Neutrophil (primary cell): ENCODE results near the gene SCN4A.
A peak's percentile ranks its signal among the peaks of the same experiment; 100 is the strongest.

Experiments used
- H3K27ac ChIP-seq: fragments of 200-600 bp; sonication (generic); 2 replicates; pipeline ENCODE4 v1.5.1; 2016; ENCODE audit warnings: mild to moderate bottlenecking, moderate library complexity
- H3K27me3 ChIP-seq: fragments of 200-600 bp; sonication (generic); 2 replicates; pipeline ENCODE4 v1.6.0; 2016; ENCODE audit warnings: mild to moderate bottlenecking
- H3K36me3 ChIP-seq: fragments of 200-600 bp; sonication (generic); 2 replicates; pipeline ENCODE4 v1.5.1; 2017
- H3K4me1 ChIP-seq, 2 experiments: fragments of 200-600 bp in 1 of 2; sonication (generic) in 1 of 2; 1 replicate in 1 of 2; 2 replicates in 1 of 2; pipeline versions ENCODE4 v1.5.1 to v1.6.1; 2013 to 2016; ENCODE audit warnings: low read depth in 1 of 2, low read length in 1 of 2, mild to moderate bottlenecking in 1 of 2, moderate library complexity in 1 of 2; ENCODE audit not compliant: control insufficient read depth in 1 of 2, insufficient read depth in 1 of 2
- H3K4me3 ChIP-seq, 2 experiments: fragments of 200-600 bp in 1 of 2; sonication (generic) in 1 of 2; 1 replicate in 1 of 2; 2 replicates in 1 of 2; pipeline ENCODE4 v1.5.1; 2013 to 2016; ENCODE audit warnings: low read depth in 1 of 2, low read length in 1 of 2, mild to moderate bottlenecking in 1 of 2, moderate library complexity in 1 of 2
- H3K9me3 ChIP-seq: fragments of 200-600 bp; sonication (generic); 2 replicates; pipeline ENCODE4 v1.5.1; 2016
- CTCF ChIP-seq: fragments of 200-600 bp; sonication (generic); IDR thresholded peaks from 2 replicates; pipeline ENCODE4 v1.5.1; 2016; ENCODE audit warnings: antibody characterized with exemption

SCN4A gene

GRCh38 chr17:63966646-63967264 is 6.0 kb downstream of the SCN4A start:
- H3K27me3 ChIP-seq = no peaks in the 10 kb centered on the region
- H3K9me3 ChIP-seq = no peaks in the 10 kb centered on the region
- H3K36me3 ChIP-seq = no peaks in the 10 kb centered on the region
- H3K4me1 ChIP-seq = peaks cover 0 to under 1% of the 10 kb centered on the region in 2 experiments
- no peak overlapping the region for H3K4me3 ChIP-seq
- no peak overlapping the region for H3K27ac ChIP-seq
- TF ChIP-seq CTCF = no peak

- no peak overlapping the region for H3K4me3 ChIP-seq
- H3K27ac ChIP-seq = no peak overlapping the region
- peaks cover 9% of the 10 kb centered on the region in 2 experiments for H3K4me1 ChIP-seq
- no peaks in the 10 kb centered on the region for H3K9me3 ChIP-seq
- H3K36me3 ChIP-seq = no peaks in the 10 kb centered on the region
- no peak for TF ChIP-seq CTCF
- peaks cover 4% of the 10 kb centered on the region for H3K27me3 ChIP-seq
These were observed 9.6 kb downstream of the SCN4A start for GRCh38 chr17:63963123-63963522.

- Histone ChIP-seq H3K27ac (no peak overlapping the region), H3K4me3 (no peak overlapping the region), H3K4me1 (peaks cover 9% of the 10 kb centered on the region in 2 experiments), H3K27me3 (peaks cover 4% of the 10 kb centered on the region), H3K36me3 (no peaks in the 10 kb centered on the region), H3K9me3 (no peaks in the 10 kb centered on the region)
- TF ChIP-seq CTCF = no peak
These were observed 10.4 kb downstream of the SCN4A start for GRCh38 chr17:63962298-63962744.

GRCh38 chr17:63961355-63962212 is 11.1 kb downstream of the SCN4A start:
- TF ChIP-seq CTCF = no peak
- H3K27ac ChIP-seq = no peak overlapping the region
- H3K36me3 ChIP-seq = no peaks in the 10 kb centered on the region
- peak overlapping the region in 1 of 2 experiments; percentile 7 for H3K4me3 ChIP-seq
- no peaks in the 10 kb centered on the region for H3K9me3 ChIP-seq
- peaks cover 9% of the 10 kb centered on the region in 2 experiments for H3K4me1 ChIP-seq
- H3K27me3 ChIP-seq = peaks cover 4% of the 10 kb centered on the region

GRCh38 chr17:63960430-63960829 is 12.3 kb downstream of the SCN4A start:
- Histone ChIP-seq H3K36me3 (no peaks in the 10 kb centered on the region), H3K9me3 (no peaks in the 10 kb centered on the region), H3K4me1 (peaks cover 9% of the 10 kb centered on the region in 2 experiments), H3K27me3 (peaks cover 4% of the 10 kb centered on the region), H3K27ac (no peak overlapping the region), H3K4me3 (no peak overlapping the region)
- no peak for TF ChIP-seq CTCF
